Astrocyte of the hippocampus (primary cell): ENCODE measurements around the gene TTLL5.
A peak's percentile ranks its signal among the peaks of the same experiment; 100 is the strongest.

ENCODE experiments used
- DNase-seq: peaks from one replicate; pipeline ENCODE4 v3.0.0; 2011; ENCODE audit warnings: low read depth, low spot score

Gene TTLL5

GRCh38 chr14:75802486-75802885, 141.4 kb downstream of the TTLL5 start:
- no peak for DNase-seq

GRCh38 chr14:75803765-75804164, 142.7 kb downstream of the TTLL5 start:
- DNase-seq: peak; percentile 88

GRCh38 chr14:75804570-75805275, 143.7 kb downstream of the TTLL5 start:
- no peak for DNase-seq

GRCh38 chr14:75805646-75806045, 144.6 kb downstream of the TTLL5 start:
- DNase-seq: no peak

GRCh38 chr14:75806352-75806832, 145.3 kb downstream of the TTLL5 start:
- no peak for DNase-seq

- peak; percentile 18 for DNase-seq
These were observed 146.8 kb downstream of the TTLL5 start for GRCh38 chr14:75807667-75808360.

GRCh38 chr14:75811136-75811829, 150.2 kb downstream of the TTLL5 start:
- DNase-seq: no peak

- DNase-seq: no peak
These were observed 150.9 kb downstream of the TTLL5 start for GRCh38 chr14:75811872-75812499.

GRCh38 chr14:75812622-75813021, 151.6 kb downstream of the TTLL5 start:
- no peak for DNase-seq

GRCh38 chr14:75820761-75821160, 159.7 kb downstream of the TTLL5 start:
- no peak for DNase-seq

GRCh38 chr14:75821831-75822521, 160.9 kb downstream of the TTLL5 start:
- DNase-seq: peak; percentile 39

- DNase-seq: peak; percentile 89
These were observed 161.6 kb downstream of the TTLL5 start for GRCh38 chr14:75822522-75823141.

- DNase-seq: peak; percentile 72
These were observed 162.3 kb downstream of the TTLL5 start for GRCh38 chr14:75823334-75823733.

GRCh38 chr14:75824318-75824717, 163.3 kb downstream of the TTLL5 start:
- no peak for DNase-seq

- DNase-seq: peak; percentile 45
These were observed 164.1 kb downstream of the TTLL5 start for GRCh38 chr14:75825147-75825592.

GRCh38 chr14:75826599-75826998, 165.6 kb downstream of the TTLL5 start:
- DNase-seq: no peak

GRCh38 chr14:75827331-75827730, 166.3 kb downstream of the TTLL5 start:
- no peak for DNase-seq

- DNase-seq: no peak
These were observed 168.3 kb downstream of the TTLL5 start for GRCh38 chr14:75829316-75829715.

GRCh38 chr14:75831455-75831854, 170.4 kb downstream of the TTLL5 start:
- DNase-seq: peak; percentile 91

GRCh38 chr14:75831952-75832351, 170.9 kb downstream of the TTLL5 start:
- DNase-seq: peak; percentile 58
